ENCODE measurements around the gene NFATC2.

- TF ChIP-seq CTCF (IDR thresholded peaks at IDR 0.05; ENCODE audit: low read depth, low read length, poor library complexity, severe bottlenecking), result no peak
- no peak for TF ChIP-seq EZH2phosphoT487 (IDR thresholded peaks at IDR 0.05; ENCODE audit: borderline replicate concordance, low read length)
Measured at GRCh38 chr20:51482836-51483473, 59.6 kb downstream of the NFATC2 start.

Data from DOHH2 (cell line).